Cerebellar nuclear complex (tissue), 1 donor: ENCODE results near the gene EEA1.
"Not testable (repeated sequence)": the region's sequence is repeated elsewhere in the genome, so short reads cannot be mapped to it uniquely, and the experiment has no call there.

ENCODE experiments used
- DNase-seq, 2 experiments: peaks; one replicate each; lab custom pipeline; 2025; lab: John Stamatoyannopoulos, UW

EEA1 gene

GRCh38 chr12:92928962-92929915 is at the start of gene EEA1:
Gene EEA1, minus strand, starts transcription at chr12:92929295. Its CDS starts 229 bp downstream, at chr12:92929066.
- peak; percentile 64 to 85 for DNase-seq

GRCh38 chr12:92978607-92979006 is 49.5 kb upstream of the EEA1 start:
- no peak for DNase-seq

- DNase-seq = no peak
Observed at GRCh38 chr12:92977326-92977725, 48.2 kb upstream of the EEA1 start.

- DNase-seq = no peak
Observed at GRCh38 chr12:92974759-92975158, 45.7 kb upstream of the EEA1 start.

GRCh38 chr12:92973614-92974013 is 44.5 kb upstream of the EEA1 start:
- DNase-seq = no peak

GRCh38 chr12:92971859-92972524 is 42.9 kb upstream of the EEA1 start:
- DNase-seq = no peak

- no peak for DNase-seq
Observed at GRCh38 chr12:92968176-92968813, 39.2 kb upstream of the EEA1 start.

- DNase-seq = not testable (repeated sequence)
Observed at GRCh38 chr12:92964378-92964777, 35.3 kb upstream of the EEA1 start.

- DNase-seq = no peak
Observed at GRCh38 chr12:92961949-92962348, 32.9 kb upstream of the EEA1 start.

- no peak for DNase-seq
Observed at GRCh38 chr12:92955997-92956663, 27.0 kb upstream of the EEA1 start.

- no peak for DNase-seq
Observed at GRCh38 chr12:92953747-92954146, 24.7 kb upstream of the EEA1 start.

- DNase-seq = no peak
Observed at GRCh38 chr12:92952394-92952793, 23.3 kb upstream of the EEA1 start.

GRCh38 chr12:92951006-92951405 is 21.9 kb upstream of the EEA1 start:
- no peak for DNase-seq

- DNase-seq = no peak
Observed at GRCh38 chr12:92950011-92950410, 20.9 kb upstream of the EEA1 start.

GRCh38 chr12:92949466-92949865 is 20.4 kb upstream of the EEA1 start:
- no peak for DNase-seq

GRCh38 chr12:92947589-92948215 is 18.6 kb upstream of the EEA1 start:
- no peak for DNase-seq

- no peak for DNase-seq
Observed at GRCh38 chr12:92945659-92946220, 16.6 kb upstream of the EEA1 start.

GRCh38 chr12:92943482-92944250 is 14.6 kb upstream of the EEA1 start:
- no peak for DNase-seq

- no peak for DNase-seq
Observed at GRCh38 chr12:92942905-92943304, 13.8 kb upstream of the EEA1 start.

- DNase-seq = no peak
Observed at GRCh38 chr12:92939116-92939515, 10.0 kb upstream of the EEA1 start.
